T47D (cell line): Measurements from ENCODE around the gene COL23A1.
A peak's percentile ranks its signal among the peaks of the same experiment; 100 is the strongest.

ENCODE experiments used
- DNase-seq, 2 experiments: peaks; one replicate each; pipeline versions ENCODE4 v3.0.0 to v3.0.0-alpha.2; 2011 to 2012; ENCODE audit warnings: low read depth in 1 of 2, low spot score in 1 of 2
- JUND ChIP-seq: IDR thresholded peaks from 2 replicates; pipeline ENCODE4 v1.6.1; 2012; ENCODE audit warnings: low read depth
- in situ Hi-C: cut with HindIII; loops from 2 replicates; pipeline ENCODE4 v1.10.0; 2016; ENCODE audit warnings: low sequenced_read_pairs, low pct_unique_long_range_greater_than_20kb

COL23A1 gene

GRCh38 chr5:178238711-178239592 is 351.2 kb downstream of the COL23A1 start:
- in situ Hi-C loops: no loop called here

GRCh38 chr5:178238313-178238635 is 351.9 kb downstream of the COL23A1 start:
- TF ChIP-seq JUND: no peak
- in situ Hi-C loops: no loop called here

More at GRCh38 chr5:178238711-178239592, 351.2 kb downstream of the COL23A1 start:
- TF ChIP-seq JUND: no peak
- DNase-seq: no peak

GRCh38 chr5:178237431-178238312 is 352.5 kb downstream of the COL23A1 start:
- no peak for TF ChIP-seq JUND
- peak in 1 of 2 experiments; percentile 46 for DNase-seq
- in situ Hi-C loops: no loop called here

More at GRCh38 chr5:178238313-178238635, 351.9 kb downstream of the COL23A1 start:
- no peak for DNase-seq

- TF ChIP-seq JUND: no peak
- in situ Hi-C loops: no loop called here
- peak in 1 of 2 experiments; percentile 51 for DNase-seq
These were observed 353.5 kb downstream of the COL23A1 start for GRCh38 chr5:178236679-178237078.

- TF ChIP-seq JUND: no peak
- in situ Hi-C loops: no loop called here
- DNase-seq: no peak
These were observed 354.1 kb downstream of the COL23A1 start for GRCh38 chr5:178236126-178236525.

- DNase-seq: no peak
- no peak for TF ChIP-seq JUND
- in situ Hi-C loops: no loop called here
These were observed 354.6 kb downstream of the COL23A1 start for GRCh38 chr5:178235588-178235974.

GRCh38 chr5:178234750-178235587 is 355.2 kb downstream of the COL23A1 start:
- no peak for TF ChIP-seq JUND
- in situ Hi-C loops: no loop called here
- peak; percentile 75 to 76 for DNase-seq

- no peak for TF ChIP-seq JUND
- in situ Hi-C loops: no loop called here
- DNase-seq: no peak
These were observed 356.0 kb downstream of the COL23A1 start for GRCh38 chr5:178234121-178234749.

- DNase-seq: no peak
- in situ Hi-C loops: no loop called here
- no peak for TF ChIP-seq JUND
These were observed 357.2 kb downstream of the COL23A1 start for GRCh38 chr5:178232920-178233429.

GRCh38 chr5:178232124-178232919 is 357.9 kb downstream of the COL23A1 start, which contains the start of gene PHYKPL:
Gene PHYKPL, minus strand, starts transcription at chr5:178232802. Its CDS starts 252 bp downstream, at chr5:178232550.
- in situ Hi-C loops: no loop called here
- DNase-seq: peak; percentile 70 to 84
- no peak for TF ChIP-seq JUND
